SK-N-SH (cell line): ENCODE data around the gene LRRC45. TPM values are rescaled to one million over a fixed set of nuclear protein-coding genes. Genes with fewer than 3 reads are reported as not detected.

Source experiments
- CTCF ChIA-PET: fragments of 300-600, 350-600 bp; formaldehyde crosslinking; extraction: SDS; loops from one replicate; lab custom pipeline; 2021; lab: Yijun Ruan, JAX
- POLR2A ChIA-PET: fragments of 350-600 bp; sonication (Branson Sonifier 250); formaldehyde crosslinking; extraction: SDS; loops from one replicate; lab custom pipeline; 2020; ENCODE audit warnings: antibody characterized with exemption, inconsistent platforms; lab: Yijun Ruan, JAX
- DNase-seq: peaks from one replicate; pipeline ENCODE4 v3.0.0; 2012
- H2AFZ ChIP-seq: fragments of 200-600 bp; sonication (generic); 2 replicates; pipeline ENCODE4 v1.8.1; 2016; ENCODE audit warnings: antibody characterized with exemption, mild to moderate bottlenecking, low read depth
- H3F3A ChIP-seq: fragments of 200-600 bp; sonication (generic); replicated peaks from 2 replicates; pipeline ENCODE3; 2016; ENCODE audit warnings: antibody characterized with exemption, mild to moderate bottlenecking; ENCODE audit not compliant: insufficient read depth
- H3K27ac ChIP-seq, 2 experiments: fragments of 200-500 bp in 1 of 2; fragments of 200-600 bp in 1 of 2; sonication (Bioruptor generic) in 1 of 2; sonication (generic), shearing (Covaris generic) in 1 of 2; 2 replicates each; pipeline versions ENCODE4 v1.5.1 to v1.6.1; 2014 to 2016; ENCODE audit warnings: low read depth in 2 of 2, inconsistent platforms in 1 of 2, low read length in 1 of 2, mild to moderate bottlenecking in 1 of 2, mixed read lengths in 1 of 2
- H3K27me3 ChIP-seq: fragments of 200-600 bp; sonication (generic), shearing (Covaris generic); 2 replicates; pipeline ENCODE4 v1.6.1; 2016; ENCODE audit warnings: mixed run types; ENCODE audit not compliant: insufficient read depth
- H3K36me3 ChIP-seq, 2 experiments: fragments of 200-500 bp in 1 of 2; fragments of 200-600 bp in 1 of 2; sonication (Bioruptor generic) in 1 of 2; sonication (generic) in 1 of 2; replicated peaks in 1 of 2; 2 replicates each; pipeline versions ENCODE3 to v1.5.1; 2014 to 2016; ENCODE audit warnings: low read length in 1 of 2, mild to moderate bottlenecking in 1 of 2; ENCODE audit not compliant: insufficient read depth in 2 of 2, control insufficient read depth in 1 of 2
- H3K4me1 ChIP-seq, 2 experiments: fragments of 200-500 bp in 1 of 2; fragments of 200-600 bp in 1 of 2; sonication (Bioruptor generic) in 1 of 2; sonication (generic), shearing (Covaris generic) in 1 of 2; 2 replicates each; pipeline versions ENCODE4 v1.5.1 to v1.6.1; 2014 to 2016; ENCODE audit warnings: low read depth in 1 of 2, low read length in 1 of 2, mixed run types in 1 of 2; ENCODE audit not compliant: insufficient read depth in 2 of 2, control insufficient read depth in 1 of 2
- H3K4me2 ChIP-seq: fragments of 200-600 bp; sonication (generic), shearing (Covaris generic); 2 replicates; pipeline ENCODE4 v1.6.1; 2017; ENCODE audit warnings: mixed run types
- H3K4me3 ChIP-seq, 2 experiments: fragments of 200-500 bp in 1 of 2; fragments of 200-600 bp in 1 of 2; sonication (Bioruptor generic) in 1 of 2; sonication (generic), shearing (Covaris generic) in 1 of 2; 2 replicates each; pipeline versions ENCODE4 v1.5.1 to v1.8.1; 2014 to 2016; ENCODE audit warnings: low read depth in 2 of 2, inconsistent platforms in 1 of 2, low read length in 1 of 2, mild to moderate bottlenecking in 1 of 2, mixed read lengths in 1 of 2, moderate library complexity in 1 of 2
- H3K79me2 ChIP-seq: fragments of 200-600 bp; sonication (generic); 2 replicates; pipeline ENCODE4 v1.8.1; 2017; ENCODE audit warnings: mild to moderate bottlenecking; ENCODE audit not compliant: insufficient read depth
- H3K9ac ChIP-seq: fragments of 200-600 bp; sonication (generic); 2 replicates; pipeline ENCODE4 v1.6.1; 2017; ENCODE audit warnings: mixed run types
- H3K9me2 ChIP-seq: fragments of 200-600 bp; sonication (generic); 2 replicates; pipeline ENCODE4 v1.6.1; 2017; ENCODE audit warnings: mixed run types
- H3K9me3 ChIP-seq: fragments of 200-600 bp; sonication (generic); 2 replicates; pipeline ENCODE4 v1.6.1; 2017; ENCODE audit warnings: mixed run types, mild to moderate bottlenecking, moderate library complexity
- H4K20me1 ChIP-seq: fragments of 200-600 bp; sonication (generic); 2 replicates; pipeline ENCODE4 v1.6.1; 2017; ENCODE audit warnings: mild to moderate bottlenecking, mixed run types; ENCODE audit not compliant: insufficient read depth
- ELF1 ChIP-seq: IDR thresholded peaks from 2 replicates; pipeline ENCODE4 v1.4.0; 2012
- FOXJ3 ChIP-seq: sonication (generic); formaldehyde crosslinking; IDR thresholded peaks from 2 replicates; pipeline ENCODE4 v1.5.1; 2020; ENCODE audit warnings: mild to moderate bottlenecking, missing genetic modification reagents
- IRF3 ChIP-seq: fragments of 150-350 bp; IDR thresholded peaks from 2 replicates; pipeline ENCODE4 v1.6.1; 2016; ENCODE audit warnings: mild to moderate bottlenecking, low read depth, low read length
- MAX ChIP-seq: IDR thresholded peaks from 2 replicates; pipeline ENCODE4 v1.4.0; 2012; ENCODE audit warnings: low read depth
- MXI1 ChIP-seq: IDR thresholded peaks from 2 replicates; pipeline ENCODE4 v1.6.1; 2012; ENCODE audit warnings: mild to moderate bottlenecking, low read depth, low read length, improper control_type of control experiment
- POLR2AphosphoS5 ChIP-seq: IDR thresholded peaks from 2 replicates; pipeline ENCODE4 v1.6.1; 2012; ENCODE audit warnings: low read depth, low read length
- REST ChIP-seq: IDR thresholded peaks from 2 replicates; pipeline ENCODE4 v1.6.1; 2012; ENCODE audit warnings: mild to moderate bottlenecking, low read depth, low read length, moderate library complexity
- RFX5 ChIP-seq: IDR thresholded peaks from 2 replicates; pipeline ENCODE4 v1.6.1; 2012; ENCODE audit warnings: mild to moderate bottlenecking, improper control_type of control experiment, low read length
- SIN3A ChIP-seq: IDR thresholded peaks from 2 replicates; pipeline ENCODE4 v1.6.1; 2012; ENCODE audit warnings: low read depth, mild to moderate bottlenecking, low read length, moderate library complexity, borderline replicate concordance
- SMC3 ChIP-seq: IDR thresholded peaks from 2 replicates; pipeline ENCODE4 v1.6.1; 2012; ENCODE audit warnings: low read depth, low read length, improper control_type of control experiment
- TAF1 ChIP-seq: IDR thresholded peaks from 2 replicates; pipeline ENCODE4 v1.6.1; 2012; ENCODE audit warnings: low read depth, mild to moderate bottlenecking, low read length, moderate library complexity, borderline replicate concordance
- TEAD4 ChIP-seq: IDR thresholded peaks from 2 replicates; pipeline ENCODE4 v1.4.0; 2012; ENCODE audit warnings: mild to moderate bottlenecking, borderline replicate concordance; ENCODE audit not compliant: insufficient read depth
- WGBS: methylation state at CpG from one replicate; pipeline ENCODE4 v1.1.6; 2017; ENCODE audit warnings: low lambda C conversion rate; 5-methylcytosine and 5-hydroxymethylcytosine counted together
- polyA plus RNA-seq, 3 experiments: library from polyadenylated mRNA; depleted of rRNA; stranded (reverse); fragments of >200 nt; gene quantifications; 2 replicates each; pipeline ENCODE4 v1.2.3, GENCODE V29; 2012
- TF ChIP-seq, protein P1 (sequence below): IDR thresholded peaks from 2 replicates; pipeline ENCODE4; 2012

The LRRC45 gene
- polyA plus RNA-seq, 1 of the 3 experiments (the other 2 are of a cell fraction), result 31.5 TPM

GRCh38 chr17:82036634-82037091 is 13.6 kb downstream of the LRRC45 start:
- TF ChIP-seq REST, result 0 out of 2 replicates have a peak, but pooled peaks have one; percentile 14
- no peak for TF ChIP-seq MXI1
- Histone ChIP-seq H4K20me1 (no peaks in the 10 kb centered on the region), H3K9ac (peak overlapping the region; percentile 66), H3K79me2 (no peaks in the 10 kb centered on the region), H3K27me3 (no peaks in the 10 kb centered on the region), H3K27ac (peak overlapping the region; percentile 74 to 92; a peak in 3 of 4 replicates), H3K4me1 (peaks cover 7 to 30% of the 10 kb centered on the region in 2 experiments), H2AFZ (peak overlapping the region; percentile 93), H3K9me2 (no peaks in the 10 kb centered on the region), H3K4me2 (peak overlapping the region; percentile 99), H3K36me3 (peaks cover 5 to 8% of the 10 kb centered on the region in 2 experiments), H3K4me3 (peak overlapping the region; percentile 72 to 87), H3K9me3 (no peaks in the 10 kb centered on the region), H3F3A (peaks cover 14% of the 10 kb centered on the region)
- 40% methylated on average over 20 of the region's 23 CpGs for WGBS
- ChIA-PET POLR2A (interaction anchor here (0.6 to 1.4 kb wide), 4 partner anchors 14 to 121 kb away, joined by 3 to 7 read pairs (median 4); partner anchors contain the start of genes CENPX and LRRC45), CTCF (interaction anchor here (0.7 to 35.7 kb wide), 22 partner anchors 9 to 169 kb away, joined by 3 to 1216 read pairs (median 4); partner anchors contain the start of genes ASPSCR1, CENPX, DUS1L and FASN)
- DNase-seq, result no peak

- WGBS, result 5% methylated on average over 34 of the region's 92 CpGs
- CTCF ChIA-PET, result interaction anchor here (0.6 to 35.7 kb wide), 43 partner anchors 8 to 227 kb away, joined by 3 to 1216 read pairs (median 4); partner anchors contain the start of genes CENPX, DUS1L, FASN and GPS1
- TF ChIP-seq REST (0 out of 2 replicates have a peak, but pooled peaks have one; percentile 2), FOXJ3 (no peak), IRF3 (peak; percentile 56), POLR2AphosphoS5 (peak; percentile 82), ELF1 (peak; percentile 6; the same call in 1 of the 2 replicates), SMC3 (peak; percentile 58), RFX5 (no peak; the same call in 1 of the 2 replicates), TAF1 (peak; percentile 14; the same call in 1 of the 2 replicates), MAX (peak; percentile 73), TEAD4 (no peak), SIN3A (peak; percentile 78; the same call in 1 of the 2 replicates)
- TF ChIP-seq, protein P1, sequence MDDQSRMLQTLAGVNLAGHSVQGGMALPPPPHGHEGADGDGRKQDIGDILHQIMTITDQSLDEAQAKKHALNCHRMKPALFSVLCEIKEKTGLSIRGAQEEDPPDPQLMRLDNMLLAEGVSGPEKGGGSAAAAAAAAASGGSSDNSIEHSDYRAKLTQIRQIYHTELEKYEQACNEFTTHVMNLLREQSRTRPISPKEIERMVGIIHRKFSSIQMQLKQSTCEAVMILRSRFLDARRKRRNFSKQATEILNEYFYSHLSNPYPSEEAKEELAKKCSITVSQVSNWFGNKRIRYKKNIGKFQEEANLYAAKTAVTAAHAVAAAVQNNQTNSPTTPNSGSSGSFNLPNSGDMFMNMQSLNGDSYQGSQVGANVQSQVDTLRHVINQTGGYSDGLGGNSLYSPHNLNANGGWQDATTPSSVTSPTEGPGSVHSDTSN, result peak; percentile 84
Measured at GRCh38 chr17:82037092-82037888, 14.2 kb downstream of the LRRC45 start, which contains the start of gene DCXR. Gene DCXR, minus strand, starts transcription at chr17:82037697. Its CDS starts 15 bp downstream, at chr17:82037682.

More at GRCh38 chr17:82037092-82037888, 14.2 kb downstream of the LRRC45 start, which contains the start of gene DCXR:
- no peaks in the 10 kb centered on the region for H4K20me1 ChIP-seq
- peak within 1 kb of the TSS; percentile 72 to 87 for H3K4me3 ChIP-seq
- no peaks in the 10 kb centered on the region for H3K79me2 ChIP-seq
- H3F3A ChIP-seq, result peaks cover 14% of the 10 kb centered on the region
- no peaks in the 10 kb centered on the region for H3K9me2 ChIP-seq
- no peaks in the 10 kb centered on the region for H3K9me3 ChIP-seq
- H3K27me3 ChIP-seq, result no peaks in the 10 kb centered on the region
- POLR2A ChIA-PET, result interaction anchor here (0.5 to 1.4 kb wide), 14 partner anchors 9 to 155 kb away, joined by 3 to 13 read pairs (median 4); partner anchors contain the start of genes CENPX, DUS1L, FASN and LRRC45
- H3K9ac ChIP-seq, result peak within 1 kb of the TSS; percentile 66
- H3K36me3 ChIP-seq, result peaks cover 5 to 8% of the 10 kb centered on the region in 2 experiments
- DNase-seq, result peak; percentile 100
- H3K4me2 ChIP-seq, result peak within 1 kb of the TSS; percentile 99
- peak within 1 kb of the TSS; percentile 93 for H2AFZ ChIP-seq
- peaks cover 7 to 27% of the 10 kb centered on the region in 2 experiments for H3K4me1 ChIP-seq
- peak within 1 kb of the TSS; percentile 74 to 92 for H3K27ac ChIP-seq
